Nephron (organoid): ENCODE measurements around the gene WASHC4.

Experiments used
- H3K27ac Mint-ChIP-seq, 3 experiments: 2 replicates each; pipeline ENCODE4 v1.8.0; 2020; ENCODE audit warnings: mixed read lengths in 3 of 3, mild to moderate bottlenecking in 2 of 3, moderate library complexity in 1 of 3
- H3K27me3 Mint-ChIP-seq: 2 replicates; pipeline ENCODE4 v1.8.0; 2021; ENCODE audit warnings: low read depth, mild to moderate bottlenecking, moderate library complexity, mixed read lengths
- H3K36me3 Mint-ChIP-seq: 2 replicates; pipeline ENCODE4 v1.8.0; 2020; ENCODE audit warnings: low read depth, mixed read lengths
- H3K4me1 Mint-ChIP-seq: 2 replicates; pipeline ENCODE4 v1.8.0; 2020; ENCODE audit warnings: mixed read lengths
- H3K4me3 Mint-ChIP-seq, 3 experiments: 2 replicates each; pipeline ENCODE4 v1.8.0; 2020; ENCODE audit warnings: mild to moderate bottlenecking in 3 of 3, mixed read lengths in 3 of 3, moderate library complexity in 2 of 3
- H3K9me3 Mint-ChIP-seq: 2 replicates; pipeline ENCODE4 v1.8.0; 2020; ENCODE audit warnings: mixed read lengths
- CTCF ChIP-seq, 3 experiments: fragments of 200-600 bp; sonication (generic); IDR thresholded peaks; one replicate each; pipeline ENCODE4 v1.5.0; 2021; ENCODE audit warnings: antibody characterized with exemption in 3 of 3; ENCODE audit not compliant: unreplicated experiment in 3 of 3

WASHC4 gene

DNA sequence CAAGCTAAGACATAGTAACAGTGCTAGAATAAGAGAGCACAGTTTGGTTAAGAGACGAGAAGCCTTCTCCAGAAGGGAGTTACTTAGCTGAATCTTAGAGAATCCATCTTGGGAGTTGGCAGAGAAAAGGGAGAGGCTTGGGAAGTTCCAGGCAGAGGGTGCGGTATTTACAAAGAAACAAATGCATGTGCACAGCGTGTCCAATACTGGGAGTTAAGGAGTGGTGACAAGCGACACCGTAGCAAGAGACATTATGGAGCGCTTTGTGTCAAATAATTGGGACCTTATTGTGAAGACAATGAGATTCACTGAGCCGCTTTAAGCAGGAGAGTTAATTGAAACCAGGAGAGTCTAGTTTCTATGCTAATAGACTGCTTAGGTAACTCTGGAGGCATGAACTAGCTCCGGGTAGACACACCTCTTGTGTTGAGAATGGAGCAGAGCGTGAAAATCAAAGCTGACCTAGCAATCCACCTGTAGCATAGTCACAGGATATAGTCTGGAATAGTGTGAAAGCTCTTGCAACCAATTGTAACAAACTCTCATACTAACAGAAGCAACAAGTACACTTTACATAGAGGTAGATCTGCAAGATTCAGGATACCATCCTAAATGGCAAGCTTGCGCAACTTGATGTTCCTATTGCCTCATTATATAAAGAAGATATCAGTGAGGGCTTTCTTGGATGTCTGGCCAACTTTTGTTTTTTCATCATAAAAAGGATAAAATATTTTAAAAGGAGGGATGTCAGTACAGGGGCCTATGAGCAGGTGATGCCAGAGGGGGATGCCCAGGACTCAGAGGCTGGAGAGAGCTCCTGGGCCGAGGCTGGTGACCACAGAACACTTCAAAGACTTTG lies 28.6 kb upstream of the WASHC4 start:
- Mint-ChIP-seq H3K4me3 (no peak overlapping the region), H3K9me3 (no peaks in the 10 kb centered on the region), H3K27ac (peak overlapping the region in 2 of 3 experiments; percentile 10 to 25), H3K36me3 (no peaks in the 10 kb centered on the region), H3K4me1 (peaks cover 6% of the 10 kb centered on the region), H3K27me3 (peaks cover 28% of the 10 kb centered on the region)
- no peak for TF ChIP-seq CTCF (IDR thresholded peaks at IDR 0.05; ENCODE audit: unreplicated experiment in 3 of 3)

GRCh38 chr12:105083031-105083430 lies 24.5 kb upstream of the WASHC4 start:
- H3K27me3 Mint-ChIP-seq = peaks cover 29% of the 10 kb centered on the region
- no peak for TF ChIP-seq CTCF (IDR thresholded peaks at IDR 0.05; ENCODE audit: unreplicated experiment in 3 of 3)
- peak overlapping the region in 2 of 3 experiments; percentile 33 to 38 for H3K4me3 Mint-ChIP-seq
- peaks cover 8% of the 10 kb centered on the region for H3K4me1 Mint-ChIP-seq
- no peak overlapping the region for H3K27ac Mint-ChIP-seq
- peaks cover 8% of the 10 kb centered on the region for H3K9me3 Mint-ChIP-seq
- no peaks in the 10 kb centered on the region for H3K36me3 Mint-ChIP-seq

GRCh38 chr12:105083551-105084105 lies 23.9 kb upstream of the WASHC4 start:
- H3K36me3 Mint-ChIP-seq = no peaks in the 10 kb centered on the region
- peak overlapping the region in 2 of 3 experiments; percentile 3 to 58 for H3K27ac Mint-ChIP-seq
- H3K27me3 Mint-ChIP-seq = peaks cover 28% of the 10 kb centered on the region
- peaks cover 8% of the 10 kb centered on the region for H3K4me1 Mint-ChIP-seq
- peak overlapping the region; percentile 79 to 90 (median 88) for H3K4me3 Mint-ChIP-seq
- peaks cover 8% of the 10 kb centered on the region for H3K9me3 Mint-ChIP-seq
- no peak for TF ChIP-seq CTCF (IDR thresholded peaks at IDR 0.05; ENCODE audit: unreplicated experiment in 3 of 3)

DNA sequence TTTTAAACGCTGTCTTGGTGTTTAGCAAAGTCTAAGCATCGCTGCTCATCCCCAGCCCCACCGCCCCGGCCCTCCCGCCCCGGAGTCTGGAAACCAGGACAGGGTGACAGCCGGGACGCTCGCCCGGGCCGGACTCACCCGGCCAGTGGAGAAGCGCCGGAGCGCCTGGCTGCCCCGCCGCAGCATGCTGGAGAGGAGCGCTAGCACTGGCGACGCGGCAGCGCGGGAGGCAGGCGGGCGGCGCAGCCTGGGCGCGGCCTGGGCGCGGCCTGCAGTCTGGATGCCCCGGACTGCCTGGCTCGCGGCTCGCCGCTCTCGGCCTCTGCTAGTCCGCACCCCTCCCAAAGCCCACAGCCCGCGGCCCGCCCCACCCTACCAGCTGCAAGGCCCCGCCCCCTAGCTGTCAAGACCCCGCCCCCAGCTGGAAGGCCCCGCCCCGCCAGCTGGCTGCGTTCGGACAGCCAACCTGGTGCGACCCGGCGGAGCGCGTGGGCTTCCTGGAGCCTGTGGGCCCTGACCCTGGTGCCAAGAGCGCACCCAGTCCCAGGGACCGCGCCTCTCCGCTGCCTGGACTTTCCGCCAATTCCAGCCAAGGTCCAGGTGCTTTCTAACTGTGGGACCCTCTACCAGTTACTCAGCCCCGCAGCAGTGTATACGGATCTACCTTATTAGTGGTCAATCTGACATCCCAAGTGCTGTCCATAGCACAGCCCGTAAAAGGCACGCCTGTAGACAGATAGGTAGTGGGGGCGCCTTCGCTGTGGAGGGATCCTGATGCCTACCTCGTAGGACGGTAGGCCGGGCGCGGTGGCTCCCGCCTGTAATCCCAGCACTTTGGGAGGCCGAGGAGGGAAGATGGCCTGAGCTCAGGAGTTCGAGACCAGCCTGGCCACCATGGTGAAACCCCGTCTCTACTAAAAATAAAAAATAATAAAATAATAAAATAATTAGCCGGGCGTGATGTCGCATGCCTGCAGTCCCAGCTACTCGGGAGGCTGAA lies 23.0 kb upstream of the WASHC4 start, which contains the start of gene ALDH1L2:
TSS of gene ALDH1L2 (minus strand) at position 208 of the 1,000 bp plus-strand sequence. CDS start at position 186, 22 bp downstream.
- no peaks in the 10 kb centered on the region for H3K36me3 Mint-ChIP-seq
- peaks cover 8% of the 10 kb centered on the region for H3K9me3 Mint-ChIP-seq
- TF ChIP-seq CTCF (IDR thresholded peaks at IDR 0.05; ENCODE audit: unreplicated experiment in 3 of 3) = no peak
- peak within 1 kb of the TSS in 2 of 3 experiments; percentile 3 to 58 for H3K27ac Mint-ChIP-seq
- H3K27me3 Mint-ChIP-seq = peaks cover 29% of the 10 kb centered on the region
- H3K4me1 Mint-ChIP-seq = peaks cover 8% of the 10 kb centered on the region
- peak within 1 kb of the TSS; percentile 79 to 90 (median 88) for H3K4me3 Mint-ChIP-seq

GRCh38 chr12:105085501-105085900 lies 22.0 kb upstream of the WASHC4 start:
- H3K36me3 Mint-ChIP-seq = no peaks in the 10 kb centered on the region
- H3K9me3 Mint-ChIP-seq = peaks cover 8% of the 10 kb centered on the region
- no peak for TF ChIP-seq CTCF (IDR thresholded peaks at IDR 0.05; ENCODE audit: unreplicated experiment in 3 of 3)
- peak overlapping the region; percentile 48 to 85 (median 59) for H3K4me3 Mint-ChIP-seq
- peaks cover 8% of the 10 kb centered on the region for H3K4me1 Mint-ChIP-seq
- H3K27ac Mint-ChIP-seq = no peak overlapping the region
- H3K27me3 Mint-ChIP-seq = peaks cover 38% of the 10 kb centered on the region
